ENCODE data around the gene PLXNA4. TPM values are rescaled to one million over a fixed set of nuclear protein-coding genes. Genes with fewer than 3 reads are reported as not detected.

Gene PLXNA4
- total RNA-seq, 1 donor from 2014 or later = 133 TPM

GRCh38 chr7:132336797-132337196, 239.5 kb downstream of the PLXNA4 start:
- DNase-seq (ENCODE audit: low spot score) = no peak

- DNase-seq (ENCODE audit: low spot score) = no peak
Measured at GRCh38 chr7:132333301-132333700, 243.0 kb downstream of the PLXNA4 start.

GRCh38 chr7:132328760-132329159, 247.5 kb downstream of the PLXNA4 start:
- no peak for DNase-seq (ENCODE audit: low spot score)

- no peak for DNase-seq (ENCODE audit: low spot score)
Measured at GRCh38 chr7:132328047-132328620, 248.1 kb downstream of the PLXNA4 start.

- DNase-seq (ENCODE audit: low spot score) = no peak
Measured at GRCh38 chr7:132326878-132327589, 249.2 kb downstream of the PLXNA4 start.

- no peak for DNase-seq (ENCODE audit: low spot score)
Measured at GRCh38 chr7:132322970-132323369, 253.3 kb downstream of the PLXNA4 start.

- DNase-seq (ENCODE audit: low spot score) = no peak
Measured at GRCh38 chr7:132321387-132321786, 254.9 kb downstream of the PLXNA4 start.

GRCh38 chr7:132319481-132319880, 256.8 kb downstream of the PLXNA4 start:
- no peak for DNase-seq (ENCODE audit: low spot score)

- peak; percentile 94 for DNase-seq (ENCODE audit: low spot score)
Measured at GRCh38 chr7:132318352-132319318, 257.6 kb downstream of the PLXNA4 start.

GRCh38 chr7:132317701-132318351, 258.4 kb downstream of the PLXNA4 start:
- no peak for DNase-seq (ENCODE audit: low spot score)

- DNase-seq (ENCODE audit: low spot score) = no peak
Measured at GRCh38 chr7:132312531-132313055, 263.7 kb downstream of the PLXNA4 start.

- no peak for DNase-seq (ENCODE audit: low spot score)
Measured at GRCh38 chr7:132311733-132312132, 264.5 kb downstream of the PLXNA4 start.

GRCh38 chr7:132309102-132309805, 267.0 kb downstream of the PLXNA4 start:
- DNase-seq (ENCODE audit: low spot score) = no peak

- no peak for DNase-seq (ENCODE audit: low spot score)
Measured at GRCh38 chr7:132307465-132307864, 268.8 kb downstream of the PLXNA4 start.

- no peak for DNase-seq (ENCODE audit: low spot score)
Measured at GRCh38 chr7:132300599-132301277, 275.5 kb downstream of the PLXNA4 start.

GRCh38 chr7:132298790-132299189, 277.5 kb downstream of the PLXNA4 start:
- DNase-seq (ENCODE audit: low spot score) = no peak

GRCh38 chr7:132296820-132297219, 279.4 kb downstream of the PLXNA4 start:
- DNase-seq (ENCODE audit: low spot score) = no peak

GRCh38 chr7:132295175-132295574, 281.1 kb downstream of the PLXNA4 start:
- no peak for DNase-seq (ENCODE audit: low spot score)

GRCh38 chr7:132292803-132293202, 283.5 kb downstream of the PLXNA4 start:
- DNase-seq (ENCODE audit: low spot score) = no peak

GRCh38 chr7:132291481-132291880, 284.8 kb downstream of the PLXNA4 start:
- DNase-seq (ENCODE audit: low spot score) = no peak
